Keratinocyte (primary cell): Measurements from ENCODE around the gene HPSE2. TPM values are rescaled to one million over a fixed set of nuclear protein-coding genes. Genes with fewer than 3 reads are reported as not detected.

ENCODE experiments used
- DNase-seq: peaks from one replicate; pipeline ENCODE4 v3.0.0-alpha.2; 2011; ENCODE audit warnings: low read depth, missing footprints, low spot score
- FAIRE-seq: peaks from 2 replicates; lab custom pipeline; 2011; peaks lifted over from hg19 to GRCh38; lab: Jason Lieb, UNC
- H2AFZ ChIP-seq: 2 replicates; pipeline ENCODE4 v1.6.0; 2012; ENCODE audit warnings: low read length, control low read depth, inconsistent platforms; ENCODE audit not compliant: control insufficient read depth
- H3K27ac ChIP-seq: 2 replicates; pipeline ENCODE4 v1.5.1; 2011; ENCODE audit warnings: low read length; ENCODE audit not compliant: control insufficient read depth, insufficient read depth
- H3K27me3 ChIP-seq: 3 replicates; pipeline ENCODE4 v1.6.0; 2011; ENCODE audit warnings: low read length; ENCODE audit not compliant: control insufficient read depth, insufficient read depth; ENCODE audit errors: extremely low read depth
- H3K36me3 ChIP-seq, 2 experiments: 2 replicates in 1 of 2; 3 replicates in 1 of 2; pipeline ENCODE4 v1.5.1; 2011; ENCODE audit warnings: low read length in 2 of 2, mild to moderate bottlenecking in 1 of 2; ENCODE audit not compliant: control insufficient read depth in 2 of 2, insufficient read depth in 2 of 2; ENCODE audit errors: extremely low read depth in 1 of 2
- H3K4me1 ChIP-seq: 3 replicates; pipeline ENCODE4 v1.5.1; 2011; ENCODE audit warnings: low read length; ENCODE audit not compliant: control insufficient read depth, insufficient read depth; ENCODE audit errors: extremely low read depth
- H3K4me2 ChIP-seq: 3 replicates; pipeline ENCODE4 v1.6.0; 2011; ENCODE audit warnings: low read depth, low read length; ENCODE audit not compliant: control insufficient read depth, insufficient read depth; ENCODE audit errors: extremely low read depth
- H3K4me3 ChIP-seq, 3 experiments: fragments of 200-600 bp in 1 of 3; sonication (generic) in 1 of 3; 2 replicates in 2 of 3; 3 replicates in 1 of 3; pipeline ENCODE4 v1.5.1; 2011 to 2016; ENCODE audit warnings: low read length in 3 of 3, mild to moderate bottlenecking in 3 of 3, control low read depth in 2 of 3, inconsistent platforms in 1 of 3, low read depth in 1 of 3, mixed read lengths in 1 of 3, mixed run types in 1 of 3, moderate library complexity in 1 of 3; ENCODE audit not compliant: control insufficient read depth in 2 of 3, insufficient read depth in 2 of 3; ENCODE audit errors: extremely low read depth in 1 of 3
- H3K79me2 ChIP-seq: 2 replicates; pipeline ENCODE4 v1.6.0; 2012; ENCODE audit warnings: low read length; ENCODE audit not compliant: control insufficient read depth, insufficient read depth
- H3K9ac ChIP-seq: 3 replicates; pipeline ENCODE4 v1.6.0; 2011; ENCODE audit warnings: low read length; ENCODE audit not compliant: control insufficient read depth, insufficient read depth; ENCODE audit errors: extremely low read depth
- H3K9me1 ChIP-seq: 3 replicates; pipeline ENCODE4 v1.6.0; 2011; ENCODE audit warnings: low read length; ENCODE audit not compliant: control insufficient read depth, insufficient read depth; ENCODE audit errors: extremely low read depth
- H3K9me3 ChIP-seq: 2 replicates; pipeline ENCODE4 v1.5.1; 2012; ENCODE audit warnings: low read depth, low read length; ENCODE audit not compliant: control insufficient read depth
- H4K20me1 ChIP-seq: 3 replicates; pipeline ENCODE4 v1.6.0; 2011; ENCODE audit warnings: low read length; ENCODE audit not compliant: control insufficient read depth, insufficient read depth; ENCODE audit errors: extremely low read depth
- EZH2 ChIP-seq: IDR thresholded peaks from one replicate; pipeline ENCODE4 v1.6.1; 2012; ENCODE audit warnings: inconsistent platforms, mild to moderate bottlenecking, low read length, moderate library complexity
- dilution Hi-C: fragments of 300-500 bp; cut with MboI; formaldehyde crosslinking; loops from one replicate; pipeline ENCODE4 v1.7.0; 2020; ENCODE audit warnings: low sequenced_read_pairs; ENCODE audit not compliant: extremely low pct_ligation_motif_present
- polyA plus RNA-seq, 5 experiments: library from polyadenylated mRNA; depleted of rRNA in 3 of 5; stranded (reverse) in 3 of 5; stranded (forward) in 1 of 5; unstranded in 1 of 5; fragments of >200 nt; gene quantifications; 1 replicate in 1 of 5; 2 replicates in 3 of 5; 3 replicates in 1 of 5; pipeline versions ENCODE4 v1.2.1 to v1.2.3, GENCODE V29; 2011 to 2012; ENCODE audit warnings: missing spikeins in 2 of 5, low read depth in 1 of 5, low replicate concordance in 1 of 5
- TF ChIP-seq, protein P1 (sequence below), 3 experiments: IDR thresholded peaks in 1 of 3; conservative IDR thresholded peaks in 1 of 3; optimal IDR thresholded peaks in 1 of 3; 2 replicates in 2 of 3; 3 replicates in 1 of 3; pipeline versions ENCODE3 to v1.5.1; 2011; ENCODE audit warnings: low read length in 3 of 3, mild to moderate bottlenecking in 3 of 3, moderate library complexity in 2 of 3, control low read depth in 1 of 3, inconsistent platforms in 1 of 3; ENCODE audit not compliant: insufficient read depth in 2 of 3; ENCODE audit errors: extremely low read depth in 1 of 3

Gene HPSE2
- polyA plus RNA-seq, 1 donor (not counting 4 experiments of a cell fraction or from before 2014, with no cell fraction given): 0.01 TPM

DNA sequence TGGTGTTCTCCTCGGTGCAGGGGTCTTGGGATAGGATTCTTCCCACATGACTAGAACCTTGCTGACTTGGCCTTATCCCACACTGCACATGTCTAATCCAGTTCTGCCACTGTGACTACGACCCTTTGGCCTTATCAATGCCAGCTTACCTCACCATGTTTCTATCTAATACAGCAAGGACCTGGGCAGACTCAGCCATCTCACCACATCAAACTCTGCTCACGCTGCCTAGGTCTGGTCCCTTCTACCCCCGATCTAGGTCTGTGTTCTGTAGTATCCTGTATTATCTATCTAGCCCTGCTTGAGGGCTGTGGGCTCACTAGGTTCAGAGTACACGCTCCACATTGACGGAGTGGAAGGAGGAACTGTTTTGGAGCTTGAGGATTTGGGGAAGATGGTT, 282.4 kb downstream of the HPSE2 start:
- dilution Hi-C loops: no loop called here
- no peak for DNase-seq
- Histone ChIP-seq H4K20me1 (no peaks in the 10 kb centered on the region), H3K4me2 (no peak overlapping the region), H2AFZ (no peak overlapping the region), H3K79me2 (no peaks in the 10 kb centered on the region), H3K9me3 (no peaks in the 10 kb centered on the region), H3K27ac (no peak overlapping the region), H3K9me1 (no peaks in the 10 kb centered on the region), H3K9ac (no peak overlapping the region), H3K4me3 (no peak overlapping the region), H3K27me3 (no peaks in the 10 kb centered on the region), H3K4me1 (no peaks in the 10 kb centered on the region), H3K36me3 (no peaks in the 10 kb centered on the region)
- TF ChIP-seq, protein P1, sequence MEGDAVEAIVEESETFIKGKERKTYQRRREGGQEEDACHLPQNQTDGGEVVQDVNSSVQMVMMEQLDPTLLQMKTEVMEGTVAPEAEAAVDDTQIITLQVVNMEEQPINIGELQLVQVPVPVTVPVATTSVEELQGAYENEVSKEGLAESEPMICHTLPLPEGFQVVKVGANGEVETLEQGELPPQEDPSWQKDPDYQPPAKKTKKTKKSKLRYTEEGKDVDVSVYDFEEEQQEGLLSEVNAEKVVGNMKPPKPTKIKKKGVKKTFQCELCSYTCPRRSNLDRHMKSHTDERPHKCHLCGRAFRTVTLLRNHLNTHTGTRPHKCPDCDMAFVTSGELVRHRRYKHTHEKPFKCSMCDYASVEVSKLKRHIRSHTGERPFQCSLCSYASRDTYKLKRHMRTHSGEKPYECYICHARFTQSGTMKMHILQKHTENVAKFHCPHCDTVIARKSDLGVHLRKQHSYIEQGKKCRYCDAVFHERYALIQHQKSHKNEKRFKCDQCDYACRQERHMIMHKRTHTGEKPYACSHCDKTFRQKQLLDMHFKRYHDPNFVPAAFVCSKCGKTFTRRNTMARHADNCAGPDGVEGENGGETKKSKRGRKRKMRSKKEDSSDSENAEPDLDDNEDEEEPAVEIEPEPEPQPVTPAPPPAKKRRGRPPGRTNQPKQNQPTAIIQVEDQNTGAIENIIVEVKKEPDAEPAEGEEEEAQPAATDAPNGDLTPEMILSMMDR (optimal IDR thresholded peaks at IDR 0.05 in 1 of 3, IDR thresholded peaks at IDR 0.05 in 1 of 3, conservative IDR thresholded peaks at IDR 0.05 in 1 of 3; ENCODE audit: extremely low read depth in 1 of 3, insufficient read depth in 2 of 3, low read length in 3 of 3): no peak
- no peak for FAIRE-seq

DNA sequence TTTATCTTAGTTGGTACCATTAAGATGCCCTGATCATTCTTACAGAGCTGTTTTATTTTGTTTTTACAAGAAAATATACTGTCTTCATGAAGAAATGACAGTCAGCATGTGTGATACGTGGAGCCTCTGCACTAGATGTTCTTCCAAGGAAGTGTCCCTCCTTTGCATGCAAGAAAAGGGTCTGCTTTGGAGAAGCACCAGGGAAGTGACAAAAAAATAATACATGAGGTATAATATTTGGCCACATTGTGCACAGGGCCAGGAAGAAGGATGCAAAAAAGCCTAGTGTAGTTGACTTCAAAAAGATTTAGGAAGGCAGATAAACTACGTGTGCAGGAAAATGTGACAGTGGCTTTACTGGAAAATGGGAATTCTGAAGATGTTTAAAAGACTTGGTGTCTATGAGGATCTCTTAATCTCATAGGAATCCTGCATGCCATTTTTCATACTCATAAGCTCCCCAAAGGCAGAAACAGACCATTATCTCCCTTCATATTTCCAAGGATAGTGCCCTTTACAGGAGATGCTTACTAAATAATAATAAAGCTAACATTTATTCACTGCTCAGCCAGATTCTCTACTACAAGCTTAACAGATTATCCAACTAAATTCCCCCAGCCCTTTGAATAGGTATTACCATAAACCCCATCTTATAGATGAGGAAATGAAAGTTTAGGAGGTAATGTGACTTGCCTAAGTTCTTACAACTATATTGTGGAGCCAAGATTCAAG, 284.2 kb downstream of the HPSE2 start:
- no peak overlapping the region for H3K27ac ChIP-seq
- H3K9me1 ChIP-seq: no peaks in the 10 kb centered on the region
- DNase-seq (no peak), FAIRE-seq (no peak)
- H3K27me3 ChIP-seq: no peaks in the 10 kb centered on the region
- no peak overlapping the region for H3K4me2 ChIP-seq
- no peaks in the 10 kb centered on the region for H3K9me3 ChIP-seq
- no peak overlapping the region for H2AFZ ChIP-seq
- dilution Hi-C loops: no loop called here
- no peaks in the 10 kb centered on the region for H3K36me3 ChIP-seq
- H3K9ac ChIP-seq: no peak overlapping the region
- H3K4me3 ChIP-seq: no peak overlapping the region
- TF ChIP-seq, protein P1 (optimal IDR thresholded peaks at IDR 0.05 in 1 of 3, IDR thresholded peaks at IDR 0.05 in 1 of 3, conservative IDR thresholded peaks at IDR 0.05 in 1 of 3; ENCODE audit: extremely low read depth in 1 of 3, insufficient read depth in 2 of 3, low read length in 3 of 3): no peak
- no peak for TF ChIP-seq EZH2
- H4K20me1 ChIP-seq: no peaks in the 10 kb centered on the region
- no peaks in the 10 kb centered on the region for H3K4me1 ChIP-seq
- H3K79me2 ChIP-seq: no peaks in the 10 kb centered on the region
